ENCODE measurements around the gene RPS6KL1. TPM values are rescaled to one million over a fixed set of nuclear protein-coding genes. Genes with fewer than 3 reads are reported as not detected.
A peak's percentile ranks its signal among the peaks of the same experiment; 100 is the strongest.

Gene RPS6KL1
- total and polyA plus RNA-seq, 2 experiments from 2014 or later, result 5.6 to 6.5 TPM

- ATAC-seq, result peak; percentile 3; the same call in 2 of the 3 replicates
Observed at GRCh38 chr14:74909501-74909900, 13.6 kb downstream of the RPS6KL1 start.

More at GRCh38 chr14:74909501-74909900, 13.6 kb downstream of the RPS6KL1 start:
- Histone ChIP-seq H4K20me1 (replicated peaks; ENCODE audit: insufficient read depth) (peaks cover 4% of the 10 kb centered on the region), H3K9me2 (ENCODE audit: insufficient read depth) (no peaks in the 10 kb centered on the region), H3F3A (replicated peaks; ENCODE audit: low read depth) (0 out of 2 replicates have a peak, but pooled peaks cover 3% of the 10 kb centered on the region), H3K36me3 (ENCODE audit: insufficient read depth) (no peaks in the 10 kb centered on the region), H3K27ac (ENCODE audit: low read depth) (no peak overlapping the region), H3K4me2 (no peak overlapping the region), H3K27me3 (ENCODE audit: insufficient read depth) (no peaks in the 10 kb centered on the region), H3K79me2 (replicated peaks; ENCODE audit: insufficient read depth) (no peaks in the 10 kb centered on the region), H3K4me3 (no peak overlapping the region), H3K4me1 (ENCODE audit: insufficient read depth) (no peaks in the 10 kb centered on the region), H2AFZ (no peak overlapping the region)
- no peak overlapping the region for H3K4me3 Mint-ChIP-seq
- peaks cover 11% of the 10 kb centered on the region; the same call in 2 of the 3 replicates for H3K36me3 Mint-ChIP-seq (ENCODE audit: low read depth)
- no peaks in the 10 kb centered on the region; the same call in 2 of the 3 replicates for H3K4me1 Mint-ChIP-seq
- TF ChIP-seq ZNF114 (CRISPR knock-in tag; IDR thresholded peaks at IDR 0.05), result no peak
- TF ChIP-seq POLR2AphosphoS5 (IDR thresholded peaks at IDR 0.05; ENCODE audit: low read depth), result no peak
- no peak for TF ChIP-seq ZNF462 (CRISPR knock-in tag; IDR thresholded peaks at IDR 0.05)
- H3K27me3 Mint-ChIP-seq (ENCODE audit: insufficient read depth, low read depth, poor library complexity), result peaks cover 10% of the 10 kb centered on the region
- DNase-seq (ENCODE audit: low spot score), result no peak
- no peak overlapping the region for H3K27ac Mint-ChIP-seq
- no peaks in the 10 kb centered on the region for H3K9me3 Mint-ChIP-seq
